Mesothelial cell of epicardium (in vitro differentiated cells): ENCODE data around the gene COA8. TPM values are rescaled to one million over a fixed set of nuclear protein-coding genes. Genes with fewer than 3 reads are reported as not detected.

Experiments used
- DNase-seq, 2 experiments: peaks; one replicate each; pipeline ENCODE4 v3.0.0; 2021; ENCODE audit warnings: low spot score in 2 of 2; ENCODE audit not compliant: unreplicated experiment in 2 of 2
- H3K27ac Mint-ChIP-seq: 2 replicates; pipeline ENCODE4 v1.8.0; 2021; ENCODE audit warnings: mixed read lengths
- H3K27me3 Mint-ChIP-seq: 2 replicates; pipeline ENCODE4 v1.8.0; 2021; ENCODE audit warnings: low read depth, mixed read lengths
- H3K36me3 Mint-ChIP-seq: 2 replicates; pipeline ENCODE4 v1.8.0; 2021; ENCODE audit warnings: mixed read lengths
- H3K4me1 Mint-ChIP-seq: 2 replicates; pipeline ENCODE4 v1.8.0; 2021; ENCODE audit warnings: mixed read lengths
- H3K4me3 Mint-ChIP-seq: 2 replicates; pipeline ENCODE4 v1.8.0; 2021; ENCODE audit warnings: mild to moderate bottlenecking, moderate library complexity, mixed read lengths
- H3K9me3 Mint-ChIP-seq: 2 replicates; pipeline ENCODE4 v1.8.0; 2021; ENCODE audit warnings: mixed read lengths
- total RNA-seq: library from RNA; stranded (reverse); gene quantifications from 3 replicates; pipeline ENCODE4 v1.2.1, GENCODE V29; 2021
- TF ChIP-seq, protein P1 (sequence below): fragments of 200-600 bp; sonication (generic); IDR thresholded peaks from one replicate; pipeline ENCODE4 v1.5.0; 2021; ENCODE audit warnings: antibody characterized with exemption; ENCODE audit not compliant: unreplicated experiment

Gene COA8
- total RNA-seq, 1 donor from 2014 or later, result 36.0 TPM

- H3K4me3 Mint-ChIP-seq, result no peak overlapping the region
- no peak overlapping the region for H3K27ac Mint-ChIP-seq
- TF ChIP-seq, protein P1, sequence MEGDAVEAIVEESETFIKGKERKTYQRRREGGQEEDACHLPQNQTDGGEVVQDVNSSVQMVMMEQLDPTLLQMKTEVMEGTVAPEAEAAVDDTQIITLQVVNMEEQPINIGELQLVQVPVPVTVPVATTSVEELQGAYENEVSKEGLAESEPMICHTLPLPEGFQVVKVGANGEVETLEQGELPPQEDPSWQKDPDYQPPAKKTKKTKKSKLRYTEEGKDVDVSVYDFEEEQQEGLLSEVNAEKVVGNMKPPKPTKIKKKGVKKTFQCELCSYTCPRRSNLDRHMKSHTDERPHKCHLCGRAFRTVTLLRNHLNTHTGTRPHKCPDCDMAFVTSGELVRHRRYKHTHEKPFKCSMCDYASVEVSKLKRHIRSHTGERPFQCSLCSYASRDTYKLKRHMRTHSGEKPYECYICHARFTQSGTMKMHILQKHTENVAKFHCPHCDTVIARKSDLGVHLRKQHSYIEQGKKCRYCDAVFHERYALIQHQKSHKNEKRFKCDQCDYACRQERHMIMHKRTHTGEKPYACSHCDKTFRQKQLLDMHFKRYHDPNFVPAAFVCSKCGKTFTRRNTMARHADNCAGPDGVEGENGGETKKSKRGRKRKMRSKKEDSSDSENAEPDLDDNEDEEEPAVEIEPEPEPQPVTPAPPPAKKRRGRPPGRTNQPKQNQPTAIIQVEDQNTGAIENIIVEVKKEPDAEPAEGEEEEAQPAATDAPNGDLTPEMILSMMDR, result no peak
- peaks cover 4% of the 10 kb centered on the region for H3K4me1 Mint-ChIP-seq
- no peaks in the 10 kb centered on the region for H3K27me3 Mint-ChIP-seq
- H3K9me3 Mint-ChIP-seq, result no peaks in the 10 kb centered on the region
- no peak for DNase-seq
- no peaks in the 10 kb centered on the region for H3K36me3 Mint-ChIP-seq
Observed at GRCh38 chr14:103624860-103625259, 62.1 kb downstream of the COA8 start.

- H3K27ac Mint-ChIP-seq, result no peak overlapping the region
- TF ChIP-seq, protein P1, result no peak
Observed at GRCh38 chr14:103625356-103626095, 62.8 kb downstream of the COA8 start.

DNA sequence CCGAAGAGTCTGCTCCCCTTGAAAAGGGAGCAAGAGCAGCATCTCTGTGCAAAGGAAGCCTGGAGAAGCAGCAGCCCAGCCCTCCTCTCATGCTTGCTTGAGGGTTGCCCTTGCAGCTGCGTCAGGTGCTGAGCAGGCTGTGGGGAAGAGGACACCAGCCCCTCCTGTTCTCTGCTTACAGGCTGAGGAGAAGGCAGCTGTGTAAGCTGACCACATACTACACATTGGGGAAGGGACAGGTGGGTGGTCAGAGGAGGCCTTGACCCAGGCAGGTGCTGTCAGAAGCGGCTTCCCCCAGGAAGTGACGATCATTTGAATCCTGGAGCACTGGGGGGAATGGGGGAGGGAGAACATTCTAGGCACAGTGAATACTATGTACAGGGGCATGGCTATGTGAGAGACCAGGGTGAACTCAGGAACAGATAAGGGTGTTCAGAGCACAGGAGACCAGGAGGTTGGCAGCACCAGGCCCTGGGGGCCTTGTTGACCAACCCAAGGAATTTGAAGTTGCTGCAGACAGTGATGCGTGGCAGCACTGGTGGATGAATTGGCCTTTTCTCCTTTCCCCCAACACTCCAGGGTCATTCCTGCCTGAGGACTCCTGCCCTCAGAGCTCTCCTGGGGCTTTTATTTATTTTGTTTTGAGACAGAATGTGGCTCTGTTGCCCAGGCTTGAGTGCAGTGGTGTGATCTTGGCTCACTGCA lies 63.5 kb downstream of the COA8 start:
- Mint-ChIP-seq H3K27ac (no peak overlapping the region), H3K4me3 (no peak overlapping the region), H3K4me1 (peaks cover 12% of the 10 kb centered on the region), H3K36me3 (no peaks in the 10 kb centered on the region), H3K27me3 (no peaks in the 10 kb centered on the region), H3K9me3 (no peaks in the 10 kb centered on the region)
- TF ChIP-seq, protein P1, result no peak
- no peak for DNase-seq

More at GRCh38 chr14:103625356-103626095, 62.8 kb downstream of the COA8 start:
- Mint-ChIP-seq H3K27me3 (no peaks in the 10 kb centered on the region), H3K4me3 (no peak overlapping the region), H3K9me3 (no peaks in the 10 kb centered on the region), H3K36me3 (no peaks in the 10 kb centered on the region), H3K4me1 (peaks cover 9% of the 10 kb centered on the region)
- no peak for DNase-seq

DNA sequence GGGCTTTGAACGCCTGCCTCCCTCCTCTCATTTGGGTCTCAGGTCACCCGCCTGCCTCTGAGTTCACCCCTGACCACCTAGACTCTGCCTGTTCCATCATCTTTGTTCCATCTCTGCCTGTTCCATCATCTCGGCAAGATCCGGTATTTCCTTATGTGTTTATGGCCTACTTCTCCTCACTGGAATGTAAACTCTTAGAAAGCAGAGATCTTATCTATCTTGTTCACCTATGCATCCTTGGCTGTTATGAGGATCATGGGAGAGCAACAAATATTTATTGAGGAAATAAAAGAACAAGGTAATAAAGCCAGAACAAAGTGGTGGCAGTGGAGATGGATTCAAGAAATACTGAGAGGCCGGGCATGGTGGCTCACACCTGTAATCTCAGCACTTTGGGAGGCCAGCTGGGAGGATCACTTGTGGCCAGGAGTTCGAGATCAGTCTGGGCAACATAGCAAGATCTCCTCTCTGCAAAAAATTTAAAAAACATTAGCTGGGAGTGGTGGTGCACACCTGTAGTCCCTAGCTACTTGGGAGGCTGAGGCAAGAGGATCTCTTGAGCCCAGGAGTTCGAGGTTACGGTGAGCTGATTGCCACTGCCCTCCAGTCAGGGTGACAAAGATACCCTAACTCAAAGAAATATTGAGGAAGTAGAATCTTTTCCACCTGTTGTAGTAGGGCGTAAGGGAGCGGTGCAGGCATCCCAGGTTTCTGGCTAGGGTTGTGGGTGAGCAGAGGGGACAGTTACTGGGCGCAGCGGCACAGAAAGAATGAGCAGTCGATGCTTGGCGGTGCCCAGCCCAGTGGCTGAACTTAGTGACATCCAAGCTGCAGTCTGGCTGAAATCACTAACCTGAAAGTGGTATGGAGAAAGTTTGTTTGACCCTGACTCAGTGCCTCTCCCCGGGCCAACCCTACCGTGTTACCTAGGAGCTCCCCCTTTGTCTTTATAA lies 64.6 kb downstream of the COA8 start:
- TF ChIP-seq, protein P1, result no peak
- DNase-seq, result no peak
- Mint-ChIP-seq H3K4me1 (peaks cover 12% of the 10 kb centered on the region), H3K9me3 (no peaks in the 10 kb centered on the region), H3K27me3 (no peaks in the 10 kb centered on the region), H3K27ac (peak overlapping the region; percentile 96), H3K4me3 (peak overlapping the region; percentile 89), H3K36me3 (no peaks in the 10 kb centered on the region)

DNA sequence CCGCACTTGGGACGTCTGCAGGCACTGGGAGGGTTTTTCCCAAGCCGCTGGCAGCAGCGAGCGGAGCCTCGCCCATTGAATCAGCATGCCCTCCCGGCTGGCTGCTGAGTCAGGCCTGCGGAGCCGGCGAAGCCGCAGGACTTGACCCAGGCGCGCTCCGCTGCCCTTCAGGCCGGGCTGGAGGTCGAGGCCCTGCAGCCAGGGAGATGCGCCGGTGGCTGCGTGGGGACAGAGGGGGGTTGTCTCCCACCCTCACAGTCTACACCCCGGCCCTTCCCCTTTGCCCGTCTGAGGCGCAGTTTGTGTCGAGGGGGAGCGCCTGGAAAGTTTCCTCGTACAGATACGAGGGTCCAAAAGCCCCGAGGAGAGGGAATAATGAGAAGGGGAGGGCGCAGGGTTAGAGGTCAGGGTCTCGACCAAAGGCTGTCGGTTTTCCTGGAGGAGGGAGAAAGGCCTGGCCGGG lies 65.5 kb downstream of the COA8 start:
- TF ChIP-seq, protein P1, result no peak
- Mint-ChIP-seq H3K4me3 (peak overlapping the region; percentile 89), H3K4me1 (peaks cover 12% of the 10 kb centered on the region), H3K36me3 (peaks cover 5% of the 10 kb centered on the region), H3K9me3 (no peaks in the 10 kb centered on the region), H3K27ac (peak overlapping the region; percentile 96), H3K27me3 (no peaks in the 10 kb centered on the region)
- peak; percentile 40 to 52 for DNase-seq
